Stomach (tissue), 9 donors: Measurements from ENCODE around the gene THSD7B. TPM values are rescaled to one million over a fixed set of nuclear protein-coding genes. Genes with fewer than 3 reads are reported as not detected.

Source experiments
- DNase-seq, 2 donors: peaks; one replicate each; pipeline versions ENCODE4 v3.0.0 to v3.0.0-alpha.2; 2013 to 2019
- H3K27ac ChIP-seq, 5 donors: fragments of 200-600 bp in 4 of 5; sonication (generic) in 4 of 5; one replicate each; pipeline ENCODE4 v1.5.1; 2013 to 2019; ENCODE audit warnings: mild to moderate bottlenecking in 1 of 5, moderate library complexity in 1 of 5
- H3K27me3 ChIP-seq, 3 donors: fragments of 200-600 bp; sonication (generic); one replicate each; pipeline ENCODE4 v1.5.1; 2017 to 2019; ENCODE audit warnings: mixed run types in 1 of 3
- H3K36me3 ChIP-seq, 4 donors: fragments of 200-600 bp; sonication (generic); 1 replicate in 3 of 4; 2 replicates in 1 of 4; pipeline ENCODE4 v1.5.1; 2016 to 2019
- H3K4me1 ChIP-seq, 4 donors: fragments of 200-600 bp; sonication (generic); one replicate each; pipeline ENCODE4 v1.5.1; 2016 to 2019
- H3K4me3 ChIP-seq, 4 donors: fragments of 200-600 bp; sonication (generic) in 3 of 4; one replicate each; pipeline ENCODE4 v1.5.1; 2016 to 2019; ENCODE audit warnings: mild to moderate bottlenecking in 1 of 4
- H3K9me3 ChIP-seq, 4 donors: fragments of 200-600 bp; sonication (generic); one replicate each; pipeline ENCODE4 v1.5.1; 2016 to 2019
- EP300 ChIP-seq: sonication (generic); formaldehyde crosslinking; IDR thresholded peaks from one replicate; pipeline ENCODE4 v1.6.1; 2017; ENCODE audit warnings: antibody characterized with exemption
- POLR2A ChIP-seq, 4 donors: fragments of 450-650 bp; IDR thresholded peaks; one replicate each; pipeline ENCODE4 v1.6.1; 2016; ENCODE audit warnings: antibody characterized with exemption in 4 of 4, control low read depth in 2 of 4, mild to moderate bottlenecking in 1 of 4, moderate library complexity in 1 of 4
- POLR2AphosphoS5 ChIP-seq, 3 donors: sonication (generic); formaldehyde crosslinking; IDR thresholded peaks; one replicate each; pipeline ENCODE4 v1.6.1; 2016; ENCODE audit warnings: antibody characterized with exemption in 3 of 3
- WGBS, 5 donors: extraction: QIAGEN DNeasy Blood & Tissue Kit in 3 of 5; methylation state at CpG; one replicate each; pipeline versions ENCODE4 v1.1.5 to v1.1.7; 2013 to 2018; 5-methylcytosine and 5-hydroxymethylcytosine counted together
- intact Hi-C: fragments of 100-400 bp; cut with DNase I; formaldehyde crosslinking; loops from one replicate; pipeline ENCODE4 v1.15.1; 2023; ENCODE audit warnings: low total_unique reads
- polyA plus RNA-seq, 3 donors: library from polyadenylated mRNA; stranded (reverse); fragments of 200-250 nt; gene quantifications; one replicate each; pipeline ENCODE4 v1.2.3, GENCODE V29; 2013
- total RNA-seq, 5 donors: library from RNA; depleted of rRNA; stranded (reverse); fragments of >200 nt; gene quantifications; one replicate each; pipeline versions ENCODE4 v1.1.0 to v1.2.3, GENCODE V29; 2014 to 2016
- TF ChIP-seq, protein P1 (sequence below), 7 experiments: fragments of 450-650 bp in 4 of 7; fragments of 200-600 bp in 3 of 7; sonication (generic) in 3 of 7; IDR thresholded peaks; one replicate each; pipeline ENCODE4 v1.5.1; 2016 to 2019; ENCODE audit warnings: antibody characterized with exemption in 7 of 7, control low read depth in 2 of 7, mild to moderate bottlenecking in 1 of 7
- donor health status: healthy with polysubstance abuse.
- donor health status: Bipolar disorder and iron deficiency.
- donor health status: healthy.

The THSD7B gene
- total and polyA plus RNA-seq, 8 donors: 0.05 to 4.4 TPM; not detected in 6

- H3K36me3 ChIP-seq: no peaks in the 10 kb centered on the region
- H3K4me1 ChIP-seq: no peaks in the 10 kb centered on the region
- intact Hi-C loops: no loop called here
- WGBS, 5 donors: 42 to 51% (median 47%) methylated on average over 4 of the region's 4 CpGs
- H3K4me3 ChIP-seq: no peak overlapping the region
- no peaks in the 10 kb centered on the region for H3K27me3 ChIP-seq
- DNase-seq: peak in 1 of 2 donors; percentile 17
- H3K27ac ChIP-seq: no peak overlapping the region
- no peaks in the 10 kb centered on the region for H3K9me3 ChIP-seq
- TF ChIP-seq POLR2AphosphoS5 (IDR thresholded peaks at IDR 0.05) (no peak), POLR2A (IDR thresholded peaks at IDR 0.05) (no peak), EP300 (no peak)
- TF ChIP-seq, protein P1, sequence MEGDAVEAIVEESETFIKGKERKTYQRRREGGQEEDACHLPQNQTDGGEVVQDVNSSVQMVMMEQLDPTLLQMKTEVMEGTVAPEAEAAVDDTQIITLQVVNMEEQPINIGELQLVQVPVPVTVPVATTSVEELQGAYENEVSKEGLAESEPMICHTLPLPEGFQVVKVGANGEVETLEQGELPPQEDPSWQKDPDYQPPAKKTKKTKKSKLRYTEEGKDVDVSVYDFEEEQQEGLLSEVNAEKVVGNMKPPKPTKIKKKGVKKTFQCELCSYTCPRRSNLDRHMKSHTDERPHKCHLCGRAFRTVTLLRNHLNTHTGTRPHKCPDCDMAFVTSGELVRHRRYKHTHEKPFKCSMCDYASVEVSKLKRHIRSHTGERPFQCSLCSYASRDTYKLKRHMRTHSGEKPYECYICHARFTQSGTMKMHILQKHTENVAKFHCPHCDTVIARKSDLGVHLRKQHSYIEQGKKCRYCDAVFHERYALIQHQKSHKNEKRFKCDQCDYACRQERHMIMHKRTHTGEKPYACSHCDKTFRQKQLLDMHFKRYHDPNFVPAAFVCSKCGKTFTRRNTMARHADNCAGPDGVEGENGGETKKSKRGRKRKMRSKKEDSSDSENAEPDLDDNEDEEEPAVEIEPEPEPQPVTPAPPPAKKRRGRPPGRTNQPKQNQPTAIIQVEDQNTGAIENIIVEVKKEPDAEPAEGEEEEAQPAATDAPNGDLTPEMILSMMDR (IDR thresholded peaks at IDR 0.05): no peak
These were observed 910.4 kb downstream of the THSD7B start for GRCh38 chr2:137675584-137676327.

GRCh38 chr2:137676346-137676745, 911.0 kb downstream of the THSD7B start:
- 63 to 72% (median 66%) methylated on average over 3 of the region's 3 CpGs for WGBS, 5 donors
- TF ChIP-seq, protein P1 (IDR thresholded peaks at IDR 0.05): no peak
- H3K4me1 ChIP-seq: no peaks in the 10 kb centered on the region
- H3K4me3 ChIP-seq: no peak overlapping the region
- H3K27me3 ChIP-seq: no peaks in the 10 kb centered on the region
- H3K9me3 ChIP-seq: no peaks in the 10 kb centered on the region
- no peak for DNase-seq
- no peaks in the 10 kb centered on the region for H3K36me3 ChIP-seq
- intact Hi-C loops: no loop called here
- H3K27ac ChIP-seq: no peak overlapping the region

DNA sequence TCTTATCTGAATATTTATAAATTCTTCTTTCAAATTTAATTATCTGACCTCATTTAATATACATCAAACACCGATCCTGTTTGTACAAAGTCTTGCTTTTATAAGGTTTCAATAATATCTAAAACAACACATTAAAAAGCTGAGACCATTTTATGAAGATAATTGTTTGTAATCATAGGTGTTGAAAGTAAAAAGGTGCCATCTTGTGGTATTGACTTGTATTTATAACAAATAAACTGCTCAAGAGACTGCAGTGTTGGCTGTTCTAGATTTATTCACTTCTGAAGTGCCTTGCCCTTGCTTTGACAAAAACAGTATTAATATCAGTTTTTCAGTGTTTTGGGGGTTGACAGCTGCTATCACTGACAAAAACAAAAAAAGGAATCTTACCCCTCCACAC, 912.1 kb downstream of the THSD7B start:
- Histone ChIP-seq H3K27ac (no peak overlapping the region), H3K9me3 (no peaks in the 10 kb centered on the region), H3K36me3 (no peaks in the 10 kb centered on the region), H3K4me3 (no peak overlapping the region), H3K27me3 (no peaks in the 10 kb centered on the region), H3K4me1 (no peaks in the 10 kb centered on the region)
- intact Hi-C loops: no loop called here
- TF ChIP-seq, protein P1 (IDR thresholded peaks at IDR 0.05): no peak
- TF ChIP-seq POLR2A (IDR thresholded peaks at IDR 0.05) (no peak), EP300 (no peak), POLR2AphosphoS5 (IDR thresholded peaks at IDR 0.05) (no peak)
- no peak for DNase-seq
- 60 to 88% (median 79%) methylated on average over 1 of the region's 1 CpG for WGBS, 5 donors

DNA sequence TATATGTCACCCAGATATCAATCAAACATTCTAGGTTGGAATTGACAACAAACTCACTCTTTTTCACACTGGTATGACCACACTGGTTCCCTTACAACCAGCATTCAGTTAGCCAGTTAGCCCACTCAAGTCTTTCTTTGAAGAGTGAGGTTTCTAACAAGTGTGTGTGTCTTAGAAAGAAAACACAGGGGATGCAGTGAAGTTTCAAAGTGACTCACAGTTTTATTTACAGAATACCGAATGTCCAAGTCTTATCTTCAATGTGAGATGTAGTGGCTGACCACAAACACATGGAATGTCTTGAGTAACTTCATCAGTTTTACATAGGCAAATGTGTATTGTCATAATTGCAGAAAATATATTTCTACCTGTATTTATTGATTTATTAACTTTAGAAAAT, 924.2 kb downstream of the THSD7B start:
- no peaks in the 10 kb centered on the region for H3K9me3 ChIP-seq
- DNase-seq: no peak
- WGBS, 5 donors: 0 to 39% (median 21%) methylated on average over 1 of the region's 1 CpG
- H3K27me3 ChIP-seq: no peaks in the 10 kb centered on the region
- no peaks in the 10 kb centered on the region for H3K4me1 ChIP-seq
- H3K27ac ChIP-seq: no peak overlapping the region
- H3K4me3 ChIP-seq: no peak overlapping the region
- intact Hi-C loops: no loop called here
- TF ChIP-seq, protein P1 (IDR thresholded peaks at IDR 0.05): no peak
- TF ChIP-seq POLR2A (IDR thresholded peaks at IDR 0.05): no peak
- TF ChIP-seq POLR2AphosphoS5 (IDR thresholded peaks at IDR 0.05): no peak
- TF ChIP-seq EP300: no peak
- H3K36me3 ChIP-seq: no peaks in the 10 kb centered on the region
